NCI-H1105 treated with DMSO at 0.1 percent for 48 hours (cell line): Measurements from ENCODE around the gene PPP1R3A.
"Not testable (repeated sequence)": the region's sequence is repeated elsewhere in the genome, so short reads cannot be mapped to it uniquely, and the experiment has no call there.

Source experiments
- DNase-seq: peaks from one replicate; lab custom pipeline; 2025; lab: John Stamatoyannopoulos, UW

The PPP1R3A gene, protein sequence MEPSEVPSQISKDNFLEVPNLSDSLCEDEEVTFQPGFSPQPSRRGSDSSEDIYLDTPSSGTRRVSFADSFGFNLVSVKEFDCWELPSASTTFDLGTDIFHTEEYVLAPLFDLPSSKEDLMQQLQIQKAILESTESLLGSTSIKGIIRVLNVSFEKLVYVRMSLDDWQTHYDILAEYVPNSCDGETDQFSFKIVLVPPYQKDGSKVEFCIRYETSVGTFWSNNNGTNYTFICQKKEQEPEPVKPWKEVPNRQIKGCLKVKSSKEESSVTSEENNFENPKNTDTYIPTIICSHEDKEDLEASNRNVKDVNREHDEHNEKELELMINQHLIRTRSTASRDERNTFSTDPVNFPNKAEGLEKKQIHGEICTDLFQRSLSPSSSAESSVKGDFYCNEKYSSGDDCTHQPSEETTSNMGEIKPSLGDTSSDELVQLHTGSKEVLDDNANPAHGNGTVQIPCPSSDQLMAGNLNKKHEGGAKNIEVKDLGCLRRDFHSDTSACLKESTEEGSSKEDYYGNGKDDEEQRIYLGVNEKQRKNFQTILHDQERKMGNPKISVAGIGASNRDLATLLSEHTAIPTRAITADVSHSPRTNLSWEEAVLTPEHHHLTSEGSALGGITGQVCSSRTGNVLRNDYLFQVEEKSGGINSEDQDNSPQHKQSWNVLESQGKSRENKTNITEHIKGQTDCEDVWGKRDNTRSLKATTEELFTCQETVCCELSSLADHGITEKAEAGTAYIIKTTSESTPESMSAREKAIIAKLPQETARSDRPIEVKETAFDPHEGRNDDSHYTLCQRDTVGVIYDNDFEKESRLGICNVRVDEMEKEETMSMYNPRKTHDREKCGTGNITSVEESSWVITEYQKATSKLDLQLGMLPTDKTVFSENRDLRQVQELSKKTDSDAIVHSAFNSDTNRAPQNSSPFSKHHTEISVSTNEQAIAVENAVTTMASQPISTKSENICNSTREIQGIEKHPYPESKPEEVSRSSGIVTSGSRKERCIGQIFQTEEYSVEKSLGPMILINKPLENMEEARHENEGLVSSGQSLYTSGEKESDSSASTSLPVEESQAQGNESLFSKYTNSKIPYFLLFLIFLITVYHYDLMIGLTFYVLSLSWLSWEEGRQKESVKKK

DNA sequence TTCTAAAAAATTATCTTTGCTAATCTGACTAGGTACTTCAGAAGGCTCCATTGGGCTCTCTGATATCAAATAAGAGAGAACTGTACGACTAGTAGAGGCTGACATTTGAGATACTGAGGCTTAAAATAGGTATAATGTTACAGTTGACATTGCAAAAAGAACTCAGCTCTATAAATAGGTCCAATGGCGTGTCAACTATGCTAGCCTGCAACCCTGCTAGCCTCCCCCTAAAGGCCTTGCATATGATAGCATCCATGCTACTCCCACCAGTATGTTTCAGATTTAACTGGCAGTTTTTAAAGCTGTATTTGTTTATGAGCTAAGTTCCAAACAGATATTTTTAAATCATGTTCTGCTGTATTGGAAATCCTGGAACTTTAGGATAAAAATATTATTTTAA, at the start of gene PPP1R3A:
Gene PPP1R3A, minus strand, starts transcription at position 64 of the 400 bp plus-strand sequence. Its CDS starts 13 bp downstream, at position 51.
- DNase-seq, result no peak

DNA sequence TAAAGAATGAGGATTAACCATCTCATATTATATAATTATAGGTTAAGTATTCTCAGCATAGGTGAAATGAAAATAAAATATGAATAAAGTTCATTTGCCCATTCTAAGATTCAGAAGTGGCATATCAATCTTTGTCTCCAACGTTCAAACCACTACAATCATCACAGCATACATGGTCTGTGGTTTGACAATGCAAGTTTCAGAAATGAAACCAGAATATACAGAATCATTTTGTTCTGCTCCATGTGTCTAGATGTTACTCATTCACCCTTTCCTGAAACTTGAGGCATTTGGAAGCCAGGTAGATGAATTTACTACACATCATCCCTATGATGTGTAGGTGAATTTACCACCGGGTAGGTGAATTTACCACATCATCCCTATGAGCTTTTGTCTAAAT, 44.5 kb upstream of the PPP1R3A start:
- DNase-seq, result no peak

DNA sequence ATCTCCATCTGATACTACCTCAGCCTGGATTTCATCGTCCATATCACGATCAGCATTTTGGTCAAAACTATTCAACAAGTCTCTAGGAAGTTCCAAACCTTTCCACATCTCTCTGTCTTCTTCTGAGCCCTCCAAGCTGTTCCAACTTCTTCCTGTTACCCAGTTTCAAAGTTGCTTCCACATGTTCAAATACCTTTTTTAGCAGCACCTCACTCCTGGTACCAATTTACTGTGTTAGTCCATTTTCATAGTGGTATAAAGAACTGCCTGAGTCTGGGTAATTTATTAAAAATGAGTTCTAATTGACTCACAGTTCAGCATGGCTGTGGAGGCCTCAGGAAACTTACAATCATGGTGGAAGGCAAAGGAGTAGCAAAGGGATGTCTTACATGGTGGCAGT, 41.1 kb upstream of the PPP1R3A start:
- no peak for DNase-seq

DNA sequence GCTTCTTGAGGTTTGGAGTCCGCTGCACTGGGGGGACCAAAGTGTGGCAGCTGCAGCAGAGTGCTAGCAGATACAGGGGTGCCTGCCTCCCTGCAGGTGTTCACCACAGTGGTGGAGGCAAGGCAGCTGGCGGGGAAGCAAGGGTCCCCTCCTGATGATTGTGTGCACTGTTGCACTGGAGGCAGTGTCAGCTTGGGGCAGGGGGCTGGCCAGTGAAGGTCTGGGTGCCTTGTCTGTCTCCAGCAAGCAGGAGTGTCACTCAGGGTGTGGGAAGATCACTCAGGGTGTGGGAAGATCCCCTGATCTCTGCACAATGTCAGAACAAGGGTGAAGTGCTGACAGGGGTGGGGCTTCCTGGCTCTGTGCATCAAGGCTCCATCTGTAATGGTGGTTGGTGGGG, 36.3 kb upstream of the PPP1R3A start:
- no peak for DNase-seq

DNA sequence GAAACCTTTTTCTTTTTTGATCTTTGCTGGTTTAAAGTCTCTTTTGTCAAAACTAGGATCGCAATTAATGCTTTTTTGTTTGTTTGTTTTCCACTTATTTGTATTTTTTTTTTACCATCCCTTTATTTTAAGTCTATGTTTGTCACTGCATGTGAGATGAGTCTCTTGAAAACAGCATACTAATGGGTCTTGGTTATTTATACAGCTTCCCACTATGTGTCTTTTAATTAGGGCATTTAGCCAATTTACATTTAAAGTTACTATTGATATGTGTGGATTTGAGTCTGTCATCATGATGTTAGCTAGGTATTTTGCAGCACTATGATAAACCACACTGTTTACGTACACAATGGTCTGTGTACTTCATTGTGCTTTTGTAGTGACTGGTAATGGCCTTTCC, 34.7 kb upstream of the PPP1R3A start:
- DNase-seq, result no peak

DNA sequence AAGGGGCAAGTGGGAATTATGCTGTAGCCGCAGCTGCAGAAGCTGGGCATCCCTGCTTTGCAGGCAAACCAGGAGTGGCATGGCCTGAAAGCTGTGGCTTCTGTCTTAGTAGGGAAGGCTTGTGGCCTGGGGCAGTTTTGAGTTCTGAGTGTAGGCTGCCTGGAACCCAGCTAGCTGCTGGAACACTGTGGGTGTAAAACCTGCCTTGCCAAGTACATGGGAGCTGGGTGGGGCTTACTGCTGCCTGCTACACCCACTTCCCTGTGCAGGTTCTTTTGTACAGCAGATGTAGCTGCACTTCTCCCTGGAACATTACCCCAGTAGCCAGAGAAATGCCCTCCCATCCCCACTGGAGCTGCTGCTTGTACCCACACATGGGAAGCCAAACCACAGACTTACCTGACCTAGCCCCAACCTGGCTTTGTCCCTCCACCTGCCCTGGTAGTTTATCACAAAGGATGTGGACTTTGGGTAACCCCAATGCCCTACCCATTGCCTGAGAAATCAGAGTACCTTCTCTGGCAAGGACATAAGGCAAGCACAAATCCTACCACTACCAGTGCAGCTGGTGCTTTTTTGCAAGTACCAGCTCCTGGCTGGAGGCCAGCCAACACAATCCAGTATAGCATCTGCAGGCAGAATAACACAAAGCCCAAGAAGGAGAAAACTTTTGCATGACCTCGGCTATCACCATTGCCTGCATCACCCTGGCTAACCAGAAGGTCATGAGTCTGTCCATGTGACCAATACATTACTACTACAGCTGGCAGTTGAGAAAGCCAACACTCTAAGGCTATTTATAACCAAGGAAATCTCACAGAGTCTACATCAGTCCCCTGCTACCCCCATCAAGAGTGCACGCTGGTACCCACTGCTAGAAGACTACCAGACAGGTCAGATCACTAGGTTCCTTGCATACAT, 26.5 kb upstream of the PPP1R3A start:
- DNase-seq, result peak; percentile 40

DNA sequence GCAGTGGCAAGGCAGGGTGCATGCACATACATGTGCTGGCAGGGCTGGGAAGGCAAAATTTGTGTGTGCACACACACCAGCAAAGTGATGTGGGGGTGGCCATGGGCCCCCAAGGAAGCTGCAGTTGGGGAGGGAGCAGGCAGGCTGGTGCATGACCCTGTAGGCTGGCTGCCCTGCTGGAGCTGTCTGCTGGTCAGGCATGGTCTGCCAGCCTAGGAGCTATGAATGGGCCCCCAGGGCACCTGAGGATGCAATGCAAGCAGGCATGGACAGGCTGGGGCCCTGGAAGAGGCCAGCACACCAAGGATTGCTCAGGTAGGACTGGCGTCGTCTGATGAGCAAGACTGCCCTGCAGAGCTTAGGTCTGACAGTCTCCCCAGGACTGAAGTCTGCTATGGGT, 18.2 kb upstream of the PPP1R3A start:
- DNase-seq, result no peak

DNA sequence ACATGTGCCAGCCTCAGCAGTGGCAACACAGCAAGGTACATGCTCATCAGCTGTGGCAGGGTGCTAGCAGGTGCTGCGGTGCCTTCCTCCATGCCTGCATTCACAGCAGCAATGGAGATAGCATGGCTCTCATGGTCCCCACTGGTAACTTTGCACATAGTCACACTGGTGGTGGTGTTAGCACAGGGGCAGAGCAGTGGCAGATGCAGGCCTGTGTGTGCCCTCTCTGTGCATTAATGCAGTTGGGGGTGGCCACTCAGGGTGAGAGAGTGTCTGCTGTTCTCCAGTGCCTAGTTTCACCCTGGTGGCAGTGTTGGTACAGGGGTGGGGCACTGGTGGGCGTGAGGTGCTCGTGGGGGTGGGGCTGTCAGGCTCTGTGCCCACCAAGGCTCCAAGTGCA, 17.7 kb upstream of the PPP1R3A start:
- DNase-seq, result no peak

DNA sequence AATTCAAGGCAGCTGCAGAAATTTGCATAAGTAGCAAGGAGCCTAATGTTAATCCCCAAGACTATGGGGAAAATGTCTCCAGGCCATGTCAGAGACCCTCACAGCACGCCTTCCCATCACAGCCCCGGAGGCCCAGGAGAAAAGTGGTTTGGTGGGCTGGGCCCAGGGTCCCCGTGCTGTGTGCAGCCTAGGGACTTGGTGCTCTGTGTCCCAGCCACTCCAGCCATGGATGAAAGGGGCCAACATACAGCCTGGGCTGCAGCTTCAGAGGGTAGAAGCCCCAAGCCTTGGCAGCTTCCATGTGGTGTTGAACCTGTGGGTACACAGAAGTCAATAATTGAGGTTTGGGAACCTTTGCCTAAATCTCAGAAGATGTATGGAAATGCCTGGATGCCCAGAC, 10.6 kb upstream of the PPP1R3A start:
- DNase-seq, result not testable (repeated sequence)

DNA sequence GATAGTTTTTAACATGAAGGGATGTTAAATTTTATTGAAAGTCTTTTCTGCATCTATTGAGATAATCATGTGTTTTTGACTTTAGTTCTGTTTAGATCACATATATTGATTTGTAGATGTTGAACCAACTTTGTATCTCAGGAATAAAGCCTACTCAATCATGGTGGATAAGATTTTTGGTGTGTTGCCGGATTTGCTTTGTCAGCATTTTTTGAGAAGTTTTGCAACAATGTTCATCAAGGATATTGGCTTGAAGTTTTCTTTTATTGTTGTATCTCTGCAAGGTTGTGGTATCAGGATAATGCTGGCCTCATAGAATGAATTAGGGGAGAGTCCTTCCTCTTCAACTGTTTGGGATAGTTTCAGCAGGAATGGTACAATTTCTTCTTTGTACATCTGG, 9.3 kb upstream of the PPP1R3A start:
- no peak for DNase-seq

DNA sequence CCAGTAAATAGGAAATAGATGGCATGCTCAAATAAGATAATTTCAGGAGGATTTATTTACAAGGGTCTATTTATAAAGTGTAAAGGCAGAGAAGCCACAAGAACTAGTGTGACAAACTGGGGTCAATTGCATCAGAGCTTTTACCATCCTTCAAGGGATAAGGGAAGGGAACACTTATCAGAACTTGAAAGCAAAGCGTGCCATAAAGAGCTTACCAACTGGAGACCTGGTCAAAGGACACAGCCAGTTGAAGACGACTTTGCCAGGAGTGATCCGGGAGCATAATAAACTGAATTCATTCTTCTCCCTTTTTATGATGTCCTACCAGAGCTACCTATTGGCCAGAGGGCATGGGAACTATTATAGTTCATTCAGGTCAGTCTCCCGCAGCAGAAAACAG, 3.2 kb upstream of the PPP1R3A start:
- no peak for DNase-seq

DNA sequence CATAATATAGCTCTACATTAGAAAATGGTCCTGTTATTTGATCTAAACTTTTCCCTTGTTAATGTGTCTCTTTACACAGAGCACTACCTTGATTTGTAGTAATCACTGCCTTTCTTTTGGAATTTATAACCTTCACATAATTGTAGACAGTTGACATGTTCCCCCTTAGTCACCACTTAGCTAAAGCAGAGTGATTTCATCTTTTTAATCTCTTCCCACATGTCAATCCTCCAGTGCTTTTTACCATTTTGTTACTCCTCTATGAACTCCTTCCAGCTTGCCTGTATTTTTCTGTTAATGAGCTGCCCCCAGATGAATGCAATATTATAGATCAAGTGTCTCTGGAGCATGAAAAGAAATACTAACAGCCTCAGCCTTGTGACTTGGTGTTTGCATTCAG, 2.6 kb upstream of the PPP1R3A start:
- DNase-seq, result no peak

DNA sequence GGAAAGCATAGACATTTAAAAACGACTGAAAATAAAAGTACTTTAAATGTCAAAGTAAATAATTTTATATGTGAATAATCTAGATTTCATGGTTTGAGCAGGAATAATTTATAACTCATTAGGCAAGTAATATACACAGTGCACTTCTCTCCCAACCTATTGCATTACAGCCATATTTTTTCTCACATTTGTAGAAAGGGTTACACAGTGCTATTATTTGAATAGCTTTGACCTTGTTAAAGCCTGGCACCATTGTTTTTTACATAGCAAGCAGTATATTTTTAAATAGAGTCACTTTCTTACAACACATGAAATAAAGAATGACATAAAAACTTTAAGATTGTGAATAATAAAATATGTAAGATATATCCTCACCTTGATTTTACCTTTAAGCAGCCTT, 969 bp downstream of the PPP1R3A start:
- no peak for DNase-seq

DNA sequence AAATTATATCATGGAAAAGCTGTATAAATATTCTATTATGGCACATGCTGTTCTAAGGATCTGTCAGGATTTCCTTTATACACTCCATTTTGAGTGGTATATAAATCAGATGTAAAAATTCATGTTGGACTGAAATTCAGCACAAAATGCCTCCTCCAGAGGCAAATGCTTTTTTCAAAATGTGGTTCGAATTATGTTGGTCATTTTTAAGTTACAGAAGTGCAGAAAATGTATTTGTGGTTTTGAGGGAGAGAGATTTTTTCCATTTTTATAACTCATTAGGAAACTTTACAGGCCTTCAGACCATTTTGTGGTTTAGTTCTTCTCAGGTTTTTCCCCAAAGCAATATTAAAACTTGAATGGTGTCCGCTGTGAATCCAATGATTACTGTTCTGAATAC, 2.9 kb downstream of the PPP1R3A start:
- no peak for DNase-seq

DNA sequence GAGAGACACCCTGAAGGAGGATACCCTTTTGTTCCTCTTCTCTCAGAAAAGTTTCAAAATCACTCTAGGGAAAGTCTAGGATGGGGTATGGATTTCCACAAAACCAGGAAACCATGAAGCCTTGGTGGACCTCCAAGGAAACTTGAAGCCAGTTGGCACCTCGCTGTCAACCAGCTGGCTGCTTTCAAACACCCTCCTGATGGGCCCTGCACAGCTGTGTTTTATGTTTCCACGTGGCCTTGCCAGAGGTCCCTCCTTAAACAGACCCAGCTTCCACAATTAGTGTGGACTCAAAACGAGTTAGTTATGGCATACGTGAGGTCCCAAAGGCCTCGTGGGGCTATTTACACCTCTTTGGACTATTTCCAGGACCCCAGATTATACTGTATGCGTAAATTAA, 5.9 kb downstream of the PPP1R3A start:
- DNase-seq, result no peak

DNA sequence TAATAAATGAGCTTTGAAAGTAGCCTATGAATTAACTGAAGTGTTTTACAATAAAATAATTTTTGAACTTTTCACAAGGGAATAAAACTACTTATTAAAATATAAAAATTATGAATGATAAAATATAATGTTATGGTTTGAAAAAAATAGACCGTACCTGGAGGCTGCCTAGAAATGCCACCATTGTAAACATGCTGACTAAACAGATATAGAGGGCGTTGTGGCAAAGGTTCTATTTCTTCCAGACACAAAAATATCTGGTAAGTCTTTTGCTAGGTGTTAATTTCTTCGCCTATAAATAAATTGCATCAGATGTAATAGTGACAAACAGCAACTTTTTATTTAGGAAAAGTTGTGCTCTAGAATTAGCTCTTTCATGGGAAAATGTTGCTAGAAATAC, 11.2 kb downstream of the PPP1R3A start:
- no peak for DNase-seq

DNA sequence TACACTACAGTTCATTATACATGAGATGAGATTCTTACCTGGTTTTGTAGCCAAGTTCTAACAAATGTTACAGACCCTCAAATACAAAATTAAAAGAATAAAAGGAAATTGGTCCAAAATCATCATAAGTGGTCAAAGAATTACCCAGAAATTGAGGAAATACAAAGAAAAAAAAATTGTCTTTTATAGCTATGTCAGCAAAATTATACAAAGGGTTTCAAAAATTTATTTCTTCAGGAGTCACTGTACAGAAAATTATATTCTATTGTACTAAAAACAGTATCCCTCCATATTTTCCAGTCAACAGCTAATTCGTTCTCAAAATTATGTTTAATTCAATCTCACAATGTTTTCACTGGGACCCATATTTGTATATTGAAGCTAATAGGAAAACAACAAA, 14.3 kb downstream of the PPP1R3A start:
- DNase-seq, result no peak

DNA sequence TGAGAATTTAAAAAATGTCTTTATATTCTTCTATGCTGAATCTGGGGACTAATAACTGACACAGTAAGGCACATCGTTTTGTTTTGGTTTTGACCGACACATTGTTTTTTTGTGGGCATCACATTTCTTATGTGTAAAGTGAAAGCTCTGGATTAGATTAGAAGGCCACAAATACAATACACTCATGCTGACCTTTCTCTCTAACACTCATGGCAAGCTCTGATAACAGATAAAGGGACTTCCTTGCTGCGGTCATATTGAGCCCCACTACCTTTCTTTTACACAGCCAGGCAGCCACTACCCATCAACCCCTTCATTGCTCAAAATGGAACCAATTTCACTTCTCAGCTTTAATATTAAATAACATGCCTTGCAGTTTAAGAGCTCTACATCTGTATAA, 26.0 kb downstream of the PPP1R3A start:
- DNase-seq, result no peak

DNA sequence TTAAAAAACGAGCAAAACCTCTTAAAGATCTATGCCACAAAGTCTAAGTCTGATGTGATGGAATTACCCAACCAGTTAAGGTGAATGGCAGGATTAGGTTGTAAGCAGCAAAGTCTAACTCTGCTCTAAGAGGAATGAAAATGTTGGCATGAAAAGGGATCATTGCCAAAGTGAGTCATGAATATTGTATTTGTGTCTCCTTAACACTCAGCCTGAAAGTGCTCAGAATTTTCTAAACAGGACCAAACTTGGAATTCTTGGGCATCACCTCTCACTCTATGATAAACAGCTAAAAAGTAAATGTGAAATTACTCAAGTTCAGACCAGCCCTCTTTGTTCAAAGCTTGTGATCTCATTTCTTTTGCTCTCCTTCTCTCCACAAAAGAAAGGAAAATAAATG, 27.0 kb downstream of the PPP1R3A start:
- DNase-seq, result no peak

DNA sequence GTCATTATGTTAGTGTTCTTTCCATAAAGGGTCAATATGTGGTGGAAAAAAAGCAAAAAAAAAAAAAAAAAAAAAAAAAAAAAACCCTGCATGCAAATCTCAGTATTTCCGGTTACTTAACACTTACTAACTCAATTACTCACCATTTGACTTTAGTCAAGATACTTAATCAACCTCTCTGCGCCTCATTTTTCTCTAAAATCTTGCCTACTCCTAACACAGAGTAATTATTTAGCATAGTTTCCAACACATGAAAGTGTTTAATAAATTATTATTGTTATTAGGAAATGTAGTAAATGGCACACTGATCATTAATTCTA, 27.8 kb downstream of the PPP1R3A start:
- DNase-seq, result no peak

DNA sequence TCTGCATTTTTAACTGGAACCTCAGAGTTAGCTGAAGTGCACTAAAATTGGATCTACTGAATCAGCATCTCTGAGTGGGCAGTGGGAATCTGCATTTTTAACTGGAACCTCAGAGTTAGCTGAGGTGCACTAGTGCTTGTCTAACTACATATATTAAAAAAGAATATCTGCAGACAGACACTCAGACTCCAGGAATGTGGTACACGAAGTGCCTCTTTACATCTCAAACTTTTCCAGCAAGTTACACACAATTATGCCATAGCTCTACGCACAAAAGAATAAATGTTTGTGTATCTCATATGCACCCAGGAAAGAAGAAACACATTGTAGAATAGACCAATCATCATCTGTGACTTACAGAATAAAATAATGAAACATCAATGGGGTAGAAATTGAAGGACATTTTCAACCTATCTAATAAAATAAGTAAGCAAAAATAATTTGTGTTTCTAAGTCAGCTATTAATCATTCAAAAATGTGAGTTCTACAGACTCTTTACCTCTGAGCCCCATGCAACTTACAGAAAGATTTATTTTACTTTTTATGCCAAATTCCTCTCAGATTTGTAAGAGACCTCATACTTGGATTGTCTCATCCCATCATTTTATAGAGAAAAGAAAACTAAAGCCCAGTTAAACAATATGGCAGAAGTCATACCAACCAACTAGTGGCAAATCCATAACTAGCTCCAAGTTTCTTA, 28.3 kb downstream of the PPP1R3A start:
- no peak for DNase-seq
